ENCODE results near the gene UBXN1.

The UBXN1 gene

GRCh38 chr11:62627713-62628112, 51.2 kb downstream of the UBXN1 start:
- no peak for DNase-seq

Measured in NCI-H748 treated with DMSO at 0.1 percent for 48 hours (cell line).